Neural progenitor cell (in vitro differentiated cells): ENCODE measurements around the gene RBM17. TPM values are rescaled to one million over a fixed set of nuclear protein-coding genes. Genes with fewer than 3 reads are reported as not detected.
A peak's percentile ranks its signal among the peaks of the same experiment; 100 is the strongest.

Experiments
- DNase-seq: peaks from one replicate; pipeline ENCODE4 v3.0.0-alpha.2; 2016; ENCODE audit warnings: low spot score
- H2AFZ ChIP-seq: fragments of 200-600 bp; sonication (generic); replicated peaks from 2 replicates; pipeline ENCODE4 v1.6.1; 2016; ENCODE audit warnings: antibody characterized with exemption
- H3F3A ChIP-seq: fragments of 200-600 bp; sonication (generic); 2 replicates; pipeline ENCODE4 v1.6.1; 2016; ENCODE audit warnings: antibody characterized with exemption, low read depth
- H3K27ac ChIP-seq: fragments of 200-600 bp; sonication (generic); 2 replicates; pipeline ENCODE4 v1.5.1; 2016; ENCODE audit warnings: mild to moderate bottlenecking
- H3K27me3 ChIP-seq: fragments of 200-600 bp; sonication (generic); 2 replicates; pipeline ENCODE4 v1.6.1; 2016; ENCODE audit warnings: mild to moderate bottlenecking, moderate library complexity
- H3K36me3 ChIP-seq: fragments of 200-600 bp; sonication (generic); 2 replicates; pipeline ENCODE4 v1.5.1; 2016
- H3K4me1 ChIP-seq: fragments of 200-600 bp; sonication (generic); 2 replicates; pipeline ENCODE4 v1.6.1; 2016; ENCODE audit warnings: mixed run types
- H3K4me2 ChIP-seq: fragments of 200-600 bp; sonication (generic); 2 replicates; pipeline ENCODE4 v1.6.1; 2016
- H3K4me3 ChIP-seq: fragments of 200-600 bp; sonication (generic); 2 replicates; pipeline ENCODE4 v1.5.1; 2016
- H3K79me2 ChIP-seq: fragments of 200-600 bp; sonication (generic); 2 replicates; pipeline ENCODE4 v1.6.1; 2016; ENCODE audit warnings: low read depth
- H3K9ac ChIP-seq: fragments of 200-600 bp; sonication (generic); 2 replicates; pipeline ENCODE4 v1.6.1; 2016
- H3K9me3 ChIP-seq: fragments of 200-600 bp; sonication (generic); 2 replicates; pipeline ENCODE4 v1.5.1; 2016; ENCODE audit warnings: low read depth
- H4K20me1 ChIP-seq: fragments of 200-600 bp; sonication (generic); 2 replicates; pipeline ENCODE4 v1.6.1; 2016; ENCODE audit warnings: low read depth
- H3K27ac Mint-ChIP-seq: 3 replicates; pipeline ENCODE4 v1.8.0; 2021; ENCODE audit warnings: mixed read lengths
- H3K27me3 Mint-ChIP-seq: 2 replicates; pipeline ENCODE4 v1.8.0; 2022; ENCODE audit warnings: low read depth, mild to moderate bottlenecking, inconsistent platforms, moderate library complexity, mixed read lengths; ENCODE audit not compliant: insufficient read depth
- H3K36me3 Mint-ChIP-seq: 3 replicates; pipeline ENCODE4 v1.8.0; 2021; ENCODE audit warnings: mixed read lengths
- H3K4me1 Mint-ChIP-seq: 3 replicates; pipeline ENCODE4 v1.8.0; 2021; ENCODE audit warnings: mixed read lengths
- H3K4me3 Mint-ChIP-seq: 3 replicates; pipeline ENCODE4 v1.8.0; 2021; ENCODE audit warnings: mild to moderate bottlenecking, moderate library complexity, mixed read lengths
- H3K9me3 Mint-ChIP-seq: 3 replicates; pipeline ENCODE4 v1.8.0; 2020; ENCODE audit warnings: mixed read lengths
- EZH2 ChIP-seq: fragments of 200-600 bp; sonication (generic); IDR thresholded peaks from 2 replicates; pipeline ENCODE4 v1.6.1; 2017; ENCODE audit warnings: antibody characterized with exemption, mild to moderate bottlenecking, moderate library complexity
- EZH2phosphoT487 ChIP-seq: fragments of 200-600 bp; sonication (generic); IDR thresholded peaks from 2 replicates; pipeline ENCODE4 v1.6.1; 2017; ENCODE audit warnings: antibody characterized with exemption
- total RNA-seq: library from RNA; depleted of rRNA; stranded (reverse); fragments of >200 nt; gene quantifications from 2 replicates; pipeline ENCODE4 v1.2.3, GENCODE V29; 2015; ENCODE audit warnings: low replicate concordance
- TF ChIP-seq, protein P1 (sequence below): fragments of 200-600 bp; sonication (generic); IDR thresholded peaks from 2 replicates; pipeline ENCODE4 v1.5.1; 2017; ENCODE audit warnings: antibody characterized with exemption, mild to moderate bottlenecking

Gene RBM17
- total RNA-seq, 1 donor from 2014 or later, result 73.6 TPM

DNA sequence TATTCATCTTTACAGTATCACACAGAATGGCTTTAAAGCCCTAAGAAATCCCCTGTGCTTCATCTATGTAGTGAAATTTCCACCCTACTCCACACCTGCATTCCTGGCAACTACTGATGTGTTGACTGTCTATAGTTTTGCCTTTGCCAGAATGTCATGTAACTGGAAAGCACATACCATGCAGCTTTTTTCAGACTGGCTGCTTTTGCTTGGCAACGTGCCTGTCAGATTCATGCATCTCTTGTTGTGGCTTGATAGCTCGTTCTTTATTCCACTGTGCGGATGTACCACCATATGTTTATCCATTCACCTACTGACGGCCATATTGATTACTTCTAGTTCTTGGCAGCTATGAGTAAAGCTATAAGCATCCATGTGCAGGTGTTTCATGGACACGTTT lies 30.6 kb downstream of the RBM17 start:
- H3K9ac ChIP-seq, result no peak overlapping the region
- H3K9me3 ChIP-seq, result no peaks in the 10 kb centered on the region
- H3K27me3 ChIP-seq, result no peaks in the 10 kb centered on the region
- no peaks in the 10 kb centered on the region for H3K4me1 ChIP-seq
- H3K27me3 Mint-ChIP-seq, result peaks cover 4% of the 10 kb centered on the region
- H3K27ac ChIP-seq, result no peak overlapping the region
- peaks cover 13% of the 10 kb centered on the region for H3K36me3 Mint-ChIP-seq
- no peaks in the 10 kb centered on the region for H3K36me3 ChIP-seq
- H3K4me3 ChIP-seq, result no peak overlapping the region
- H3K4me1 Mint-ChIP-seq, result peaks cover 6% of the 10 kb centered on the region
- no peak overlapping the region for H3K4me2 ChIP-seq
- no peak for DNase-seq
- H3K9me3 Mint-ChIP-seq, result no peaks in the 10 kb centered on the region
- no peak overlapping the region for H3K27ac Mint-ChIP-seq
- peaks cover 1% of the 10 kb centered on the region for H4K20me1 ChIP-seq
- no peak overlapping the region for H2AFZ ChIP-seq
- TF ChIP-seq EZH2 (no peak), EZH2phosphoT487 (no peak)
- TF ChIP-seq, protein P1, sequence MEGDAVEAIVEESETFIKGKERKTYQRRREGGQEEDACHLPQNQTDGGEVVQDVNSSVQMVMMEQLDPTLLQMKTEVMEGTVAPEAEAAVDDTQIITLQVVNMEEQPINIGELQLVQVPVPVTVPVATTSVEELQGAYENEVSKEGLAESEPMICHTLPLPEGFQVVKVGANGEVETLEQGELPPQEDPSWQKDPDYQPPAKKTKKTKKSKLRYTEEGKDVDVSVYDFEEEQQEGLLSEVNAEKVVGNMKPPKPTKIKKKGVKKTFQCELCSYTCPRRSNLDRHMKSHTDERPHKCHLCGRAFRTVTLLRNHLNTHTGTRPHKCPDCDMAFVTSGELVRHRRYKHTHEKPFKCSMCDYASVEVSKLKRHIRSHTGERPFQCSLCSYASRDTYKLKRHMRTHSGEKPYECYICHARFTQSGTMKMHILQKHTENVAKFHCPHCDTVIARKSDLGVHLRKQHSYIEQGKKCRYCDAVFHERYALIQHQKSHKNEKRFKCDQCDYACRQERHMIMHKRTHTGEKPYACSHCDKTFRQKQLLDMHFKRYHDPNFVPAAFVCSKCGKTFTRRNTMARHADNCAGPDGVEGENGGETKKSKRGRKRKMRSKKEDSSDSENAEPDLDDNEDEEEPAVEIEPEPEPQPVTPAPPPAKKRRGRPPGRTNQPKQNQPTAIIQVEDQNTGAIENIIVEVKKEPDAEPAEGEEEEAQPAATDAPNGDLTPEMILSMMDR, result no peak
- no peaks in the 10 kb centered on the region for H3K79me2 ChIP-seq
- no peak overlapping the region for H3K4me3 Mint-ChIP-seq
- H3F3A ChIP-seq, result no peaks in the 10 kb centered on the region

- Histone ChIP-seq H2AFZ (no peak overlapping the region), H3K9me3 (no peaks in the 10 kb centered on the region), H3K4me1 (no peaks in the 10 kb centered on the region), H3K4me3 (no peak overlapping the region), H3K79me2 (no peaks in the 10 kb centered on the region), H3K9ac (no peak overlapping the region), H3K27me3 (no peaks in the 10 kb centered on the region), H3K4me2 (no peak overlapping the region), H3K36me3 (no peaks in the 10 kb centered on the region), H4K20me1 (no peaks in the 10 kb centered on the region), H3K27ac (no peak overlapping the region), H3F3A (no peaks in the 10 kb centered on the region)
- TF ChIP-seq EZH2phosphoT487, result no peak
- TF ChIP-seq EZH2, result no peak
- TF ChIP-seq, protein P1, result no peak
- Mint-ChIP-seq H3K27me3 (peaks cover 5% of the 10 kb centered on the region), H3K4me3 (no peak overlapping the region), H3K4me1 (peaks cover 11% of the 10 kb centered on the region), H3K27ac (no peak overlapping the region), H3K36me3 (peaks cover 8% of the 10 kb centered on the region), H3K9me3 (no peaks in the 10 kb centered on the region)
- no peak for DNase-seq
These were observed 31.1 kb downstream of the RBM17 start for GRCh38 chr10:6119962-6120361.

DNA sequence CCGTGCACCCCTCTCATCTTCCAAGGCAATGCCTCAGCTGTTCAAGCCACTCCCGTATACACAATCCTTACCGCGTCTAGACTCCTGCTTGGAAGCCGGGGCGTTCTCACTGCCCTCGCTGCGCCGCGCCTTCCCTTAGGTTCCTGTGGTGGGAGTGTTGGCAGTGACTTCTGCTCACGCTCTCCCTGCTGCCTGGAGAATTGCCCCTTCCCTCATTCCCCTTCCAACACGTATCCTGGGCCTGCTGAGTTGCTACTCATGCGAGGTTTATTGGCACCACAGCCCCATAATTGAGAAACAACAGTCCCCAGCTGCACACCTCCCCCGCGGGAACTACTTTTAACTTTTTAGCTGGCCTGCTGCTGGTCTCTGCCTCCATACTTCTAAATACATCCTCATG lies 31.9 kb downstream of the RBM17 start:
- Histone ChIP-seq H3K79me2 (no peaks in the 10 kb centered on the region), H3K27me3 (no peaks in the 10 kb centered on the region), H3F3A (no peaks in the 10 kb centered on the region), H3K36me3 (no peaks in the 10 kb centered on the region), H2AFZ (no peak overlapping the region), H3K4me3 (no peak overlapping the region), H3K4me2 (no peak overlapping the region), H3K9ac (no peak overlapping the region), H4K20me1 (no peaks in the 10 kb centered on the region), H3K27ac (no peak overlapping the region), H3K9me3 (no peaks in the 10 kb centered on the region), H3K4me1 (no peaks in the 10 kb centered on the region)
- no peak for DNase-seq
- peak overlapping the region; percentile 58 for H3K27ac Mint-ChIP-seq
- H3K4me1 Mint-ChIP-seq, result peaks cover 16% of the 10 kb centered on the region
- H3K9me3 Mint-ChIP-seq, result no peaks in the 10 kb centered on the region
- peaks cover 8% of the 10 kb centered on the region for H3K27me3 Mint-ChIP-seq
- H3K4me3 Mint-ChIP-seq, result no peak overlapping the region
- no peak for TF ChIP-seq EZH2phosphoT487
- TF ChIP-seq EZH2, result no peak
- H3K36me3 Mint-ChIP-seq, result peaks cover 5% of the 10 kb centered on the region

DNA sequence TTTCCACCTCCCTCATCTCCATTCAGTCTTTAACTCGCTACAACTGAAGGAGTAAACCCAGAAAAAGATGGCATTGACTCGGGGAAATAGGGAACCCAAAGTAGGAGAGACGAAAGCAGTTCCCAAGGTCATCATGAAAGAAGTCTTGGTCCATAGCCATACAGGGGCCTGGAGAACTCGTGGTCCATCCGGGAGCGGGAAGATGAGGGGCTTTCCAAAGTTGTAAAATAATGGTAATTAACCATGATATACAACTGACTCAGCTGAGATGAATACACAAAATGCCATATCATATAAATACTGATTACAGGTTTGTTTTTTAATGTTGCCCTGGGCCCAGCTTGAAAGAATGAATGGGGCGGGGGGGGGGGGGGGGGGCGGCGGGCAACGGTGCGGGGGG lies 32.3 kb downstream of the RBM17 start:
- DNase-seq, result no peak
- peaks cover 2% of the 10 kb centered on the region for H3K36me3 Mint-ChIP-seq
- H3K4me3 ChIP-seq, result no peak overlapping the region
- no peaks in the 10 kb centered on the region for H3K4me1 ChIP-seq
- no peak overlapping the region for H3K4me2 ChIP-seq
- H2AFZ ChIP-seq, result no peak overlapping the region
- H3K9me3 ChIP-seq, result no peaks in the 10 kb centered on the region
- H3K27me3 ChIP-seq, result no peaks in the 10 kb centered on the region
- peak overlapping the region; percentile 58 for H3K27ac Mint-ChIP-seq
- TF ChIP-seq EZH2 (no peak), EZH2phosphoT487 (no peak)
- TF ChIP-seq, protein P1, result no peak
- H3K9ac ChIP-seq, result no peak overlapping the region
- H3K79me2 ChIP-seq, result no peaks in the 10 kb centered on the region
- no peaks in the 10 kb centered on the region for H4K20me1 ChIP-seq
- H3F3A ChIP-seq, result no peaks in the 10 kb centered on the region
- no peak overlapping the region for H3K4me3 Mint-ChIP-seq
- H3K36me3 ChIP-seq, result no peaks in the 10 kb centered on the region
- H3K4me1 Mint-ChIP-seq, result peaks cover 17% of the 10 kb centered on the region
- H3K27me3 Mint-ChIP-seq, result peaks cover 8% of the 10 kb centered on the region
- no peak overlapping the region for H3K27ac ChIP-seq
- no peaks in the 10 kb centered on the region for H3K9me3 Mint-ChIP-seq
